Mammary epithelial cell (primary cell): ENCODE measurements around the gene FAM120B.

Experiments used
- EZH2 ChIP-seq: IDR thresholded peaks from 2 replicates; pipeline ENCODE4 v1.6.1; 2012; ENCODE audit warnings: low read length, inconsistent platforms, borderline replicate concordance
- TF ChIP-seq, protein P1 (sequence below), 2 donors: IDR thresholded peaks in 1 of 2; conservative IDR thresholded peaks in 1 of 2; 2 replicates each; pipeline ENCODE4 v1.5.1; 2011 to 2012; ENCODE audit warnings: inconsistent platforms in 2 of 2, low read length in 2 of 2, mild to moderate bottlenecking in 2 of 2, control low read depth in 1 of 2, low read depth in 1 of 2; ENCODE audit not compliant: insufficient read depth in 1 of 2; ENCODE audit errors: extremely low read depth in 1 of 2

DNA sequence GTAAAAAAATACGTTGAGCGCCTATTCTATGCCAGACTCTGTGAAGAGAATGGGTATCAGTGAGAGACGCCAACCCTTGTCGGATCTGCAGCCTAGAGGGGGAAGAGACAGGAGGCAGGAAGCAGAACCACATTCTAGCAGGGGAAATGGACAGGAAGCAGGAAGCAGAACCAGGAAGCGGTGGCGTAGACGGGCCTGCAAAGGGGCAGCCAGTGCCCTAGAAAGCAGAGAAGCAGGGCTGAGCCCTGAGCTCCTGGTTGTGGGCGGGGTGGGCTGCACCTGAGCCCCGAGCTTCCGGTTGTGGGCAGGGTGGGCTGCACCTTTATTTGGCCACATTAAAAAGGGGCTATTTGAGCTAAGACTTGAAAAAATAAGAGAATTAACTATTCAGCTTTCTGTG is 71.9 kb downstream of the FAM120B start:
- TF ChIP-seq, protein P1, sequence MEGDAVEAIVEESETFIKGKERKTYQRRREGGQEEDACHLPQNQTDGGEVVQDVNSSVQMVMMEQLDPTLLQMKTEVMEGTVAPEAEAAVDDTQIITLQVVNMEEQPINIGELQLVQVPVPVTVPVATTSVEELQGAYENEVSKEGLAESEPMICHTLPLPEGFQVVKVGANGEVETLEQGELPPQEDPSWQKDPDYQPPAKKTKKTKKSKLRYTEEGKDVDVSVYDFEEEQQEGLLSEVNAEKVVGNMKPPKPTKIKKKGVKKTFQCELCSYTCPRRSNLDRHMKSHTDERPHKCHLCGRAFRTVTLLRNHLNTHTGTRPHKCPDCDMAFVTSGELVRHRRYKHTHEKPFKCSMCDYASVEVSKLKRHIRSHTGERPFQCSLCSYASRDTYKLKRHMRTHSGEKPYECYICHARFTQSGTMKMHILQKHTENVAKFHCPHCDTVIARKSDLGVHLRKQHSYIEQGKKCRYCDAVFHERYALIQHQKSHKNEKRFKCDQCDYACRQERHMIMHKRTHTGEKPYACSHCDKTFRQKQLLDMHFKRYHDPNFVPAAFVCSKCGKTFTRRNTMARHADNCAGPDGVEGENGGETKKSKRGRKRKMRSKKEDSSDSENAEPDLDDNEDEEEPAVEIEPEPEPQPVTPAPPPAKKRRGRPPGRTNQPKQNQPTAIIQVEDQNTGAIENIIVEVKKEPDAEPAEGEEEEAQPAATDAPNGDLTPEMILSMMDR (conservative IDR thresholded peaks at IDR 0.05 in 1 of 2, IDR thresholded peaks at IDR 0.05 in 1 of 2; ENCODE audit: extremely low read depth in 1 of 2, insufficient read depth in 1 of 2, low read depth in 1 of 2, low read length in 2 of 2), result no peak
- TF ChIP-seq EZH2, result no peak
